ENCODE data around the gene MALSU1.

Gene MALSU1

GRCh38 chr7:23336086-23336485, 36.9 kb downstream of the MALSU1 start:
- no peak for TF ChIP-seq CTCF (IDR thresholded peaks at IDR 0.05)
- Histone ChIP-seq H3K27ac (no peak overlapping the region), H3K36me3 (no peaks in the 10 kb centered on the region), H3K4me1 (peaks cover 0 to 16% (median 3%) of the 10 kb centered on the region in 4 donors), H3K27me3 (peaks cover 0 to 3% of the 10 kb centered on the region in 2 donors), H3K9me3 (no peaks in the 10 kb centered on the region), H3K4me3 (no peak overlapping the region)
- intact Hi-C loops (cut with DNase I; ENCODE audit: low total_unique reads), result no loop called here
- DNase-seq, result no peak

GRCh38 chr7:23336799-23337283, 37.7 kb downstream of the MALSU1 start:
- no peak overlapping the region for H3K27ac ChIP-seq
- H3K4me1 ChIP-seq, result peaks cover 0 to 16% (median 3%) of the 10 kb centered on the region in 4 donors
- H3K27me3 ChIP-seq, result peaks cover 0 to 3% of the 10 kb centered on the region in 2 donors
- no peak for TF ChIP-seq CTCF (IDR thresholded peaks at IDR 0.05)
- intact Hi-C loops (cut with DNase I; ENCODE audit: low total_unique reads), result no loop called here
- H3K4me3 ChIP-seq, result no peak overlapping the region
- DNase-seq, result no peak
- H3K36me3 ChIP-seq, result no peaks in the 10 kb centered on the region
- no peaks in the 10 kb centered on the region for H3K9me3 ChIP-seq

GRCh38 chr7:23337374-23337773, 38.2 kb downstream of the MALSU1 start:
- no peak for DNase-seq
- Histone ChIP-seq H3K27ac (no peak overlapping the region), H3K4me3 (no peak overlapping the region), H3K9me3 (no peaks in the 10 kb centered on the region), H3K27me3 (peaks cover 0 to 3% of the 10 kb centered on the region in 2 donors), H3K4me1 (peaks cover 0 to 16% (median 3%) of the 10 kb centered on the region in 4 donors), H3K36me3 (no peaks in the 10 kb centered on the region)
- TF ChIP-seq CTCF (IDR thresholded peaks at IDR 0.05), result no peak
- intact Hi-C loops (cut with DNase I; ENCODE audit: low total_unique reads), result no loop called here

GRCh38 chr7:23338439-23338838, 39.3 kb downstream of the MALSU1 start:
- no peak for DNase-seq
- Histone ChIP-seq H3K27me3 (peaks cover 0 to 3% of the 10 kb centered on the region in 2 donors), H3K36me3 (no peaks in the 10 kb centered on the region), H3K27ac (no peak overlapping the region), H3K4me3 (no peak overlapping the region), H3K4me1 (peaks cover 0 to 16% (median 3%) of the 10 kb centered on the region in 4 donors), H3K9me3 (no peaks in the 10 kb centered on the region)
- intact Hi-C loops (cut with DNase I; ENCODE audit: low total_unique reads), result no loop called here
- no peak for TF ChIP-seq CTCF (IDR thresholded peaks at IDR 0.05)

- H3K36me3 ChIP-seq, result no peaks in the 10 kb centered on the region
- no peaks in the 10 kb centered on the region for H3K9me3 ChIP-seq
- H3K4me3 ChIP-seq, result no peak overlapping the region
- H3K27ac ChIP-seq, result no peak overlapping the region
- H3K27me3 ChIP-seq, result peaks cover 0 to 3% of the 10 kb centered on the region in 2 donors
- DNase-seq, result no peak
- intact Hi-C loops (cut with DNase I; ENCODE audit: low total_unique reads), result no loop called here
- peaks cover 0 to 16% (median 3%) of the 10 kb centered on the region in 4 donors for H3K4me1 ChIP-seq
- no peak for TF ChIP-seq CTCF (IDR thresholded peaks at IDR 0.05)
These were observed 39.7 kb downstream of the MALSU1 start for GRCh38 chr7:23338863-23339262.

All from tibial artery (tissue), 4 donors.